ENCODE data around the gene RTBDN.
"Not testable (repeated sequence)": the region's sequence is repeated elsewhere in the genome, so short reads cannot be mapped to it uniquely, and the experiment has no call there.

DNA sequence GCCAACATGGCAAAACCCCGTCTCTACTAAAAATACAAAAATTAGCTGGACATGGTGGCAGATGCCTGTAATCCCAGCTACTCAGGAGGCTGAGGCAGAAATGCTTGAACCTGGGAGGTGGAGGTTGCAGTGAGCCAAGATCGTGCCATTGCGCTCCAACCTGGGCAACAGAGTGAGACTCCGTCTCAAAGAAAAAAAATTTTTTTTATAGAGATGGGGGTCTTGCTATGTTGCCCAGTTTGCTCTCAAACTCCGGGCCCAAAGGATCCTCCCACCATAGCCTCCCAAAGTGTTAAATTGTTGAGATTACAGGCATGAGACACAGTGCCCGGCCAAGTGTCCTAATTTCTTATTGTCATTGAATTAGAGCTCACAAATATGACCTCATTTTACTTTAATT, 17.2 kb downstream of the RTBDN start:
- TF ChIP-seq, protein P1, sequence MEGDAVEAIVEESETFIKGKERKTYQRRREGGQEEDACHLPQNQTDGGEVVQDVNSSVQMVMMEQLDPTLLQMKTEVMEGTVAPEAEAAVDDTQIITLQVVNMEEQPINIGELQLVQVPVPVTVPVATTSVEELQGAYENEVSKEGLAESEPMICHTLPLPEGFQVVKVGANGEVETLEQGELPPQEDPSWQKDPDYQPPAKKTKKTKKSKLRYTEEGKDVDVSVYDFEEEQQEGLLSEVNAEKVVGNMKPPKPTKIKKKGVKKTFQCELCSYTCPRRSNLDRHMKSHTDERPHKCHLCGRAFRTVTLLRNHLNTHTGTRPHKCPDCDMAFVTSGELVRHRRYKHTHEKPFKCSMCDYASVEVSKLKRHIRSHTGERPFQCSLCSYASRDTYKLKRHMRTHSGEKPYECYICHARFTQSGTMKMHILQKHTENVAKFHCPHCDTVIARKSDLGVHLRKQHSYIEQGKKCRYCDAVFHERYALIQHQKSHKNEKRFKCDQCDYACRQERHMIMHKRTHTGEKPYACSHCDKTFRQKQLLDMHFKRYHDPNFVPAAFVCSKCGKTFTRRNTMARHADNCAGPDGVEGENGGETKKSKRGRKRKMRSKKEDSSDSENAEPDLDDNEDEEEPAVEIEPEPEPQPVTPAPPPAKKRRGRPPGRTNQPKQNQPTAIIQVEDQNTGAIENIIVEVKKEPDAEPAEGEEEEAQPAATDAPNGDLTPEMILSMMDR (IDR thresholded peaks at IDR 0.05): not testable (repeated sequence)
- TF ChIP-seq POLR2AphosphoS5 (IDR thresholded peaks at IDR 0.05); POLR2A (IDR thresholded peaks at IDR 0.05); EP300 (IDR thresholded peaks at IDR 0.05; ENCODE audit: low read depth): not testable (repeated sequence)

All from transverse colon (tissue), 4 donors.